Stimulated activated CD8-positive, alpha-beta memory T cell treated with anti-CD3 and anti-CD28 coated beads, Interleukin-4, amount 100 ng/mL, for 48 hours (primary cell): ENCODE measurements around the gene OVOL2.
"Not testable (repeated sequence)": the region's sequence is repeated elsewhere in the genome, so short reads cannot be mapped to it uniquely, and the experiment has no call there.

Source experiments
- DNase-seq: peaks from one replicate; pipeline ENCODE4 v3.0.0-alpha.2; 2020

The OVOL2 gene

GRCh38 chr20:18056174-18057100 lies 1.3 kb downstream of the OVOL2 start:
- DNase-seq = no peak

- DNase-seq = no peak
These were observed 2.5 kb downstream of the OVOL2 start for GRCh38 chr20:18055261-18055660.

GRCh38 chr20:18052856-18053255 lies 4.9 kb downstream of the OVOL2 start:
- DNase-seq = no peak

GRCh38 chr20:18050628-18051027 lies 7.1 kb downstream of the OVOL2 start:
- no peak for DNase-seq

- no peak for DNase-seq
These were observed 9.5 kb downstream of the OVOL2 start for GRCh38 chr20:18048176-18048575.

- no peak for DNase-seq
These were observed 11.2 kb downstream of the OVOL2 start for GRCh38 chr20:18046535-18046934.

- DNase-seq = no peak
These were observed 15.5 kb downstream of the OVOL2 start for GRCh38 chr20:18042229-18042628.

- no peak for DNase-seq
These were observed 16.3 kb downstream of the OVOL2 start for GRCh38 chr20:18041462-18041861.

- DNase-seq = no peak
These were observed 18.7 kb downstream of the OVOL2 start for GRCh38 chr20:18039063-18039462.

- DNase-seq = no peak
These were observed 23.7 kb downstream of the OVOL2 start for GRCh38 chr20:18034039-18034438.

- no peak for DNase-seq
These were observed 24.5 kb downstream of the OVOL2 start for GRCh38 chr20:18032977-18033892.

GRCh38 chr20:18031888-18032509 lies 25.7 kb downstream of the OVOL2 start:
- no peak for DNase-seq

- DNase-seq = no peak
These were observed 26.7 kb downstream of the OVOL2 start for GRCh38 chr20:18031050-18031449.

GRCh38 chr20:18030020-18030419 lies 27.7 kb downstream of the OVOL2 start:
- no peak for DNase-seq

GRCh38 chr20:18027011-18027410 lies 30.7 kb downstream of the OVOL2 start:
- DNase-seq = not testable (repeated sequence)

- no peak for DNase-seq
These were observed 33.0 kb downstream of the OVOL2 start for GRCh38 chr20:18024606-18025127.

- DNase-seq = no peak
These were observed 36.8 kb downstream of the OVOL2 start for GRCh38 chr20:18020931-18021330.

- no peak for DNase-seq
These were observed 38.6 kb downstream of the OVOL2 start for GRCh38 chr20:18019068-18019467.

- no peak for DNase-seq
These were observed 39.6 kb downstream of the OVOL2 start for GRCh38 chr20:18018100-18018499.

- DNase-seq = no peak
These were observed 40.9 kb downstream of the OVOL2 start for GRCh38 chr20:18016772-18017171.

- DNase-seq = no peak
These were observed 43.3 kb downstream of the OVOL2 start for GRCh38 chr20:18014411-18014810.

GRCh38 chr20:18012901-18013300 lies 44.8 kb downstream of the OVOL2 start:
- DNase-seq = no peak
